Spinal cord (tissue), 10 donors: ENCODE measurements around the gene B4GALT6. TPM values are rescaled to one million over a fixed set of nuclear protein-coding genes. Genes with fewer than 3 reads are reported as not detected.

ENCODE experiments used
- DNase-seq, 6 donors: peaks; one replicate each; pipeline versions ENCODE4 v3.0.0 to v3.0.0-alpha.2; 2013 to 2015; ENCODE audit warnings: low spot score in 6 of 6, low read depth in 4 of 6
- H3K27ac ChIP-seq: one replicate; pipeline ENCODE4 v1.5.1; 2013; ENCODE audit warnings: low read depth, low read length, control low read depth
- H3K27me3 ChIP-seq: one replicate; pipeline ENCODE4 v1.6.1; 2013; ENCODE audit warnings: low read length; ENCODE audit not compliant: control insufficient read depth, insufficient read depth
- H3K36me3 ChIP-seq: one replicate; pipeline ENCODE4 v1.6.1; 2013; ENCODE audit warnings: low read length; ENCODE audit not compliant: control insufficient read depth, insufficient read depth
- H3K4me1 ChIP-seq: one replicate; pipeline ENCODE4 v1.6.1; 2013; ENCODE audit warnings: low read length; ENCODE audit not compliant: control insufficient read depth, insufficient read depth
- H3K4me3 ChIP-seq: one replicate; pipeline ENCODE4 v1.5.1; 2013; ENCODE audit warnings: low read depth, low read length, control low read depth
- H3K9me3 ChIP-seq: one replicate; pipeline ENCODE4 v1.6.1; 2013; ENCODE audit warnings: low read length; ENCODE audit not compliant: control insufficient read depth, insufficient read depth
- WGBS: methylation state at CpG from one replicate; pipeline ENCODE4 v1.1.5; 2013; ENCODE audit warnings: missing lambda C conversion rate; ENCODE audit not compliant: insufficient coverage; 5-methylcytosine and 5-hydroxymethylcytosine counted together
- polyA plus RNA-seq, 2 donors: library from polyadenylated mRNA; unstranded; fragments of 120-200 nt; gene quantifications; one replicate each; pipeline ENCODE4 v1.2.1, GENCODE V29; 2013; ENCODE audit not compliant: insufficient read length in 2 of 2
- total RNA-seq, 2 donors: library from RNA; depleted of rRNA in 1 of 2; stranded (reverse); fragments of 120-200 nt in 1 of 2; fragments of >200 nt in 1 of 2; gene quantifications; one replicate each; pipeline versions ENCODE4 v1.2.3 to v1.2.4, GENCODE V29; 2013 to 2014
- donor health status: healthy.

Gene B4GALT6
- total and polyA plus RNA-seq, 4 donors, result 15.2 to 54.6 (median 46.9) TPM

GRCh38 chr18:31718386-31718785, 34.0 kb upstream of the B4GALT6 start:
- H3K9me3 ChIP-seq, result no peaks in the 10 kb centered on the region
- H3K27ac ChIP-seq, result no peak overlapping the region
- no peaks in the 10 kb centered on the region for H3K36me3 ChIP-seq
- DNase-seq, result no peak
- H3K27me3 ChIP-seq, result no peaks in the 10 kb centered on the region
- H3K4me3 ChIP-seq, result no peak overlapping the region
- H3K4me1 ChIP-seq, result no peaks in the 10 kb centered on the region
- no CpG with 5 or more reads among the region's 3 CpGs for WGBS

DNA sequence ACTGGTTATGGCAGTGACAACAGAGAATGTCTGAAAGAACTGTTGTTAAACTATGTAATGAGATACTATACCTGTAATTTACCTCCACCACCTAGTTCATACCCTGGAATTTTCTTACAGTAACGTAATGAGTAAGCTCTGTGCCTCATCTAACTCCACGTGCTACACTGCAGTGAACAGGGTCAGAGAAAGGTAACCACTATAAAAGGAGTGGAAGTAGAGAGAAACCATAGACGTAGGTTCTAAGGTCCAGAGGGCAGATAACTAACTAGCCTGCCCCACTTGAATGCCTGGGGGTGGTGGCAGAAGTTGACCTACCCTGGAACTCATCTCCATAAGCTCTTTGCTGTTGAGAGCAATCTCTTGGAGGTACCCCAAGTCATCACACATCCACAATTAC, 32.0 kb upstream of the B4GALT6 start:
- H3K27ac ChIP-seq, result no peak overlapping the region
- WGBS, result no CpG with 5 or more reads among the region's 3 CpGs
- no peaks in the 10 kb centered on the region for H3K4me1 ChIP-seq
- H3K27me3 ChIP-seq, result no peaks in the 10 kb centered on the region
- H3K9me3 ChIP-seq, result no peaks in the 10 kb centered on the region
- no peaks in the 10 kb centered on the region for H3K36me3 ChIP-seq
- DNase-seq, result no peak
- H3K4me3 ChIP-seq, result no peak overlapping the region

DNA sequence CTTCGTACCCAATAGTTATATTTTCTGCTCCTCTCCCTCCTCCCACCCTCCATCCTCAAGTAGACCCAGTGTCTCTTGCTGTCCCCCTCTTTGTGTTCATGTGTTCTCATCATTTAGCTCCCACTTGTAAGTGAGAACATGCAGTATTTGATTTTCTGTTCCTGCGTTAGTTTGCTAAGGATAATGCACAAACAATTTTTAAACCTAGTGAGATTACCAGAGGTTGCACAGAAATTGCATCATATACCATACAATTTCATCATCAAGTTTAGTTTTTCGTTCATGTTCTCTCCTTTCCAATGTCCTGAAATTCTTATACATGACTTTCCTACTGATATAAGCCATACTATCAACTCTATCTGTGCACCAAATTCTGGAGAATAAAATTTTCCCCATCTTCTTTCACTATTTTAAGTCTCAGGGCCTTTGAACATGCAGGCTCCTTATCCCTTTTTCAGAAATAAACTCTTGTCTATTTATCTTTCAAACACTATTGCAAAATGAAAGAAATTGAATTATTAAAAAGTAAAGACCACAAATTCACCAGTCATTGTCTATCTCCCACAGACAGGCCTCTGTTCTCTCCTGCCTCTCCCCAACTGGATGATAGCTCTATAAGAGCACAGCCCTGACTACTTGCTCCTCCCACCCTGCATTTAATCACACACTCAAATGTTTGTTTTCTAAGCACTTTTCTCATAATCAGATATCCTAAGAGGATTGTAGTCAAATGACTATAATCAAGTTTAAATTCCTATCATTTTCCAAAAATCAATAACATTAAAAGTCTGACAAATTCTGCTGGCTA, 27.2 kb upstream of the B4GALT6 start:
- Histone ChIP-seq H3K9me3 (no peaks in the 10 kb centered on the region), H3K4me3 (no peak overlapping the region), H3K4me1 (no peaks in the 10 kb centered on the region), H3K36me3 (no peaks in the 10 kb centered on the region), H3K27ac (no peak overlapping the region), H3K27me3 (no peaks in the 10 kb centered on the region)
- no peak for DNase-seq
- 100% methylated on average over 1 of the region's 3 CpGs for WGBS

- WGBS, result 95% methylated on average over 2 of the region's 3 CpGs
- H3K4me1 ChIP-seq, result no peaks in the 10 kb centered on the region
- no peak overlapping the region for H3K4me3 ChIP-seq
- DNase-seq, result no peak
- no peaks in the 10 kb centered on the region for H3K27me3 ChIP-seq
- H3K27ac ChIP-seq, result no peak overlapping the region
- no peaks in the 10 kb centered on the region for H3K9me3 ChIP-seq
- no peaks in the 10 kb centered on the region for H3K36me3 ChIP-seq
Measured at GRCh38 chr18:31710826-31711225, 26.4 kb upstream of the B4GALT6 start.

- H3K36me3 ChIP-seq, result no peaks in the 10 kb centered on the region
- no peak for DNase-seq
- no peaks in the 10 kb centered on the region for H3K9me3 ChIP-seq
- no peak overlapping the region for H3K4me3 ChIP-seq
- no peaks in the 10 kb centered on the region for H3K4me1 ChIP-seq
- no peak overlapping the region for H3K27ac ChIP-seq
- H3K27me3 ChIP-seq, result no peaks in the 10 kb centered on the region
Measured at GRCh38 chr18:31707815-31708214, 23.4 kb upstream of the B4GALT6 start.

DNA sequence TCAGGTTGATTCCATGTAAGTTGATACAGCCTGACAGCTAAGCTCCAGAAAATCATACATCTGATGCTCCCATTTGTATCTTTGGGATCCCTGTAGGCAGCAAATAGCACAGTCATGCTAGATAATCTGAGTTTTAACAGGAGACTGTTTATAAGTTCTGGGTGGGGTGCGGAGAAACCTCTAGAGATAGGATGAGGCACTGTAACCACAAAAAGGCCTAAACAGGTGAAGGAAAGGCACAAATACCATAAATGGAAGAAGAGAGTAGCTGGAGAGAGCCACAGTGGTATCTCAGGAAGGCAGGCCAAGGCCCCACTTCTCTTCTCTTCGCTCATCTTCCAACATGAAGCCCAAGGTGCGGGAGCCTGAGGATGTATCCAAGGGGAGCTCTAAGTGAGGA, 18.1 kb upstream of the B4GALT6 start:
- no peak for DNase-seq
- H3K4me3 ChIP-seq, result no peak overlapping the region
- H3K27ac ChIP-seq, result no peak overlapping the region
- H3K36me3 ChIP-seq, result no peaks in the 10 kb centered on the region
- H3K4me1 ChIP-seq, result no peaks in the 10 kb centered on the region
- WGBS, result 100% methylated on average over 2 of the region's 3 CpGs
- H3K27me3 ChIP-seq, result no peaks in the 10 kb centered on the region
- peaks cover 4% of the 10 kb centered on the region for H3K9me3 ChIP-seq

- H3K4me3 ChIP-seq, result no peak overlapping the region
- no CpG with 5 or more reads among the region's 1 CpG for WGBS
- no peaks in the 10 kb centered on the region for H3K36me3 ChIP-seq
- H3K27me3 ChIP-seq, result no peaks in the 10 kb centered on the region
- peaks cover 4% of the 10 kb centered on the region for H3K9me3 ChIP-seq
- H3K27ac ChIP-seq, result no peak overlapping the region
- H3K4me1 ChIP-seq, result no peaks in the 10 kb centered on the region
- no peak for DNase-seq
Measured at GRCh38 chr18:31701744-31702143, 17.4 kb upstream of the B4GALT6 start.

- WGBS, result no CpG with 5 or more reads among the region's 1 CpG
Measured at GRCh38 chr18:31700990-31701389, 16.6 kb upstream of the B4GALT6 start.

DNA sequence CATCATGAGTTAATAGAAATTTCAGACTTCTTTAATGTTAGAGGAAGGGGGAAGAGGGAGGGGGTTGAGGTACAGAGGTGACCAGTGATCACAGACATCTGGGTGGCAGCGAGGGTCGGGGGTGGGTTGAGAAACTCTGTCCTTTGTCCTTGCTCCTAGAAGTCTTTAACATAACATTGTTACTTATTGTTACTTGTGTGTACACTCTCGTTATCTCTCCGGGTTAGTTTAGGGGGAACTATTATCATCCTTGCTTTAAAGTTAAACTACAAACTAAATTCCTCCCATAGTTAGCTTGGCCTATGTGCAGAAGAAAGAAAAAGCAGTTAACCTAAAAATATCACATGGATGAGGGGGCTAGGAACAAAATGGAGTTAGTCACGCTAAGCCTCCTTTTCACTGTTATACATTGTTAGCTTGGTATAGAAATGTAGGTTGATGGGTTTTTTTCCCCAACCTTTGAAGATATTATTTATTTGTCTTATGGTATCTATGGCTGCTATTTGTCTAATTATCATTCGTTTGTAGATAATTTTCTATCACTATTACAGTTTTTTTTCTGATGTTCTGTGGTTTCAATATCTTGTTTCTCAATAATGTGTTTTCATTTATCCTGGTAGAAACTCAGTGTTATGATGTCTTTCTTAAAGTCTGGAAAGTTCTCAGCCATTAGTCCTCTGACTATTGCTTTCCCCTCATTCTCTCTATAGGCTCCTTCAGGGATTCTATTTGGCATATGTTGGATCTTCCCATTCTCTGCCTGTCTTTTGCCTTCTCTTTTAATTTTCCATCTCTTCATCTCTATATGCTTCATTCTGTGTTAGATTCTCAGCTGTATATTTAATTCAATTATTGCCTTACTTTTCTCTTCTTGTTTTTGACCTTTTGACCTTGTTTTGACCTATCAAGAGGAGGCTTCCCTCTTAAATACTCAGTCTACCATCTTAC, 13.2 kb upstream of the B4GALT6 start:
- no peak overlapping the region for H3K4me3 ChIP-seq
- no peaks in the 10 kb centered on the region for H3K4me1 ChIP-seq
- H3K27me3 ChIP-seq, result no peaks in the 10 kb centered on the region
- no peak overlapping the region for H3K27ac ChIP-seq
- no peaks in the 10 kb centered on the region for H3K36me3 ChIP-seq
- DNase-seq, result no peak
- H3K9me3 ChIP-seq, result peaks cover 4% of the 10 kb centered on the region
- no CpG with 5 or more reads among the region's 6 CpGs for WGBS

More at GRCh38 chr18:31700990-31701389, 16.6 kb upstream of the B4GALT6 start:
- no peak overlapping the region for H3K4me3 ChIP-seq
- no peaks in the 10 kb centered on the region for H3K4me1 ChIP-seq
- H3K27me3 ChIP-seq, result no peaks in the 10 kb centered on the region
- no peak for DNase-seq
- H3K9me3 ChIP-seq, result peaks cover 4% of the 10 kb centered on the region
- no peak overlapping the region for H3K27ac ChIP-seq
- H3K36me3 ChIP-seq, result no peaks in the 10 kb centered on the region
